NCI-H2196 treated with DMSO at 0.1 percent for 48 hours (cell line): ENCODE results near the gene EIF4G2.
"Not testable (repeated sequence)": the region's sequence is repeated elsewhere in the genome, so short reads cannot be mapped to it uniquely, and the experiment has no call there.

Source experiments
- DNase-seq: peaks from one replicate; lab custom pipeline; 2025; ENCODE audit not compliant: unreplicated experiment; lab: John Stamatoyannopoulos, UW

EIF4G2 gene

DNA sequence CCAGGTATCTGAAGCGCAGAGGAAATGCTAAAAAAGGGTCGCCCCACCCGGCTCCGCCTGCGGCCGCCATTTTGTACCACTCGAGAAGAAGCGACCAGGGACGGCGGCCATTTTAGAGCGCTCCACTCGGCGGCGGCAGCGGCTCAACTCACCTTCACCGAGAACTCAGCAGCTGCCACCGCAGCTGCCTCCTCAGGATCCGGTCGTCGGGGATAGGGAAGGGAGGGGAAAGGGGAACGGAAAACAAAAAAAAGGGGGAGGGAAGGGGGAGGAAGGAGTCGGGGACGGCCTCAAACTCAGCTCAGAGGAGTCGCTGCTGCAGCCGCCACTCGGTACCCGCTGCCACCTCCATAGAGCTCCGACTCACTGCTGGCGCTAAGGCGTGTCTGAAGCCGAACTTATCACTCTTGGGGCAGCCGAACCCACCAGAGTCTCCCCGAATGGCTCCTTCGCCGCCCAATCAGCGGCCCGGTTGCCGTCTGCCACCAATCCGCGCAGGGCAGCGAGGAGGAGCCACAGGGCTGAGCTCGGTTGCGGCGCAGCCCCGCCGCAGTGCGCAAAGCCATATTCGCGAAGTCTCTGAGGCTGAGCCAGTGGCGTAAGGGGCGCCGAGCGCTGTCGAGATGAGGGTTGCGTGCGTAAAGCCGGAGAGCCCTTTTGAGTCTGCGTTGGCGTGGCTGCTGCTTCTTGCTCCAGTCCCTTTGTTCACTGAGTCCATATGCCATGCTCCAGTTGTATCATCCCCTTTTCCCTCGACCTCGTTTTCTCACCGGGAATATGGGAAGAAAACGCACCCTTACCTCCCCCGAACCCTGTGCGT, at the start of gene EIF4G2:
TSS of gene EIF4G2 (minus strand) at position 374 of the 820 bp plus-strand sequence.
- DNase-seq, result peak; percentile 95

DNA sequence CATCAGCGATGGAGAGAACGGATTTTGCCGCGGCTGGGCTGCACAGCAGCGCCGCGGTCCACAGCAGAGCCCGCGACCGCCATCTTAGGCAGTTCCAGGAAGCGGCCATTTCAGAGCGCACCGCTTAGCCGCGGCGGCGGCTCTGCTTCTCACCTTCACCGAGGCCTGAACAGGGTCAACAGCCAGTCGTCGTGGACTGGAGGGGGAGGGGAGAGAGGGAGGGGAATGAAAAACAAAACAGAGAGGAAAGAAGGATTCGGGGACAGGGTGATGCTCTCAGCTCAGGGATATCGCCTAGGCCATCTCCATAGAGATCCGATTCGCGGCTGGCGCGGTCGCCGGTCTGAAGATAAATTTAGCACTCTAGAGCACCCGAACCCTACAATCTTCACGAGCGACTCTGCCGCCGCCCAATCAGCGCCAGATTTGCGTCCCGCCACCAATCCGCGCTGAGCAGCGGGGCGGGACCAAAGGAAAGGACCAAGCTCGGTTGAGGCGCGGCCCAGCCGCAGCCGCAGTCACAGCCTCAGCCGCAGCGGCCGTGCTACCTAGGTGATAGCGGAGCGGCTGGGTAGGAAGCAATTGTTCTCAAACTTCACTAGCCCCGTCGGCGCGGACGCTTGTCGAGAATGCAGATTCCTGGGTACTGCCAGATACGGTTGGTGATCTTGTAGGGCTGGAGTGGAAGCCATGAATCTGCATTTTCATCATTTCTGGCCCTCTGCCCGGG, 49.1 kb upstream of the EIF4G2 start, which contains the start of gene ZBED5:
TSS of gene ZBED5 (minus strand) at position 345 of the 730 bp plus-strand sequence. CDS start 3,108 bp downstream, outside the sequence.
- peak; percentile 94 for DNase-seq

DNA sequence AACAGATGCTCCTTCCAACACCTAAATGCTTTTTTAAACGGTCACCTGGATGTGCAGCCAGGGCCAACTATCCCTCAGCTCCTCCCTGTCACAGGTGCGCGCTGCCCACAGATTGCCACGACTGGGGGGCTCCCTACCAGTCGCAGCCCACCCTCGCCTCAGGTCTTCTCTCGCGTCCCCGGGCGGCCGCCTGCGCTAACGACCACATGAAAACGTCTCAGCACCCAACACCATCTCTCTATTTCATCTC, 48.7 kb upstream of the EIF4G2 start:
- DNase-seq, result no peak

DNA sequence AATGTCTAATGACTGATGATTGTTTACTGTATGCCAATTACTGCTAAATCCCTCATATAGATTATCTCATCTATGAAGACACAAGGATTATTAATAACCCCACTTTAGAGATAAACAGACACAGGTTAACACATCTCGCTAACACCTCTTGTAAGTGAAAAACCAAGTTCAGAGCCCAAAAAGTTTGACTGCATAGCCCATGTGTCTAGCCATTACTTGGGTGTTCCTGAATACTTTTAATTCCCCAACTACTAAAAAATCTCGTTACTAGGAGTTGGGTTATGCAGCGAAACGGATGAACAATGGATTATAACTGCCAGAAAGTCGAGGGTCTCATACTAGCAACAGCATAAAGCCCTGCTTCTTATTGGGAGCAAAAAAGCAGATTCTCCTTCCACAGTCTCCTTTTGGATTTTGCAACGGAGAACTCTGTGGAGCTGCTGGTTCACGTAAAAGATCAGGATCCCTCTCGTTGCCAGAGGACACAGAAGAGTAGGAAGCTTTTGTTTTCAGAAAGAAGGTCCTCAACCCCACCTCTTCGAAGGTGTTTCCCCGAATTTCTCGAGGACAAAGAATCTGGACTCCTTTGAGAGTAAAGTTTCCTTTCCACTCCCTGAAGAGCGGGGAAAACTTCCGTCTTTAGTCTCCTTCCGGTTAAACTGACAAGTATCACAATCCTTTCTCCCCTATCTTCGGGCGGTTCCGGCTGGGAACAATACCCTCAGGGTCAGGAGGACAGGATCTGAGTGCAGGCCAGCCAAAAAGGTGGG, 48.1 kb upstream of the EIF4G2 start:
- DNase-seq, result no peak

DNA sequence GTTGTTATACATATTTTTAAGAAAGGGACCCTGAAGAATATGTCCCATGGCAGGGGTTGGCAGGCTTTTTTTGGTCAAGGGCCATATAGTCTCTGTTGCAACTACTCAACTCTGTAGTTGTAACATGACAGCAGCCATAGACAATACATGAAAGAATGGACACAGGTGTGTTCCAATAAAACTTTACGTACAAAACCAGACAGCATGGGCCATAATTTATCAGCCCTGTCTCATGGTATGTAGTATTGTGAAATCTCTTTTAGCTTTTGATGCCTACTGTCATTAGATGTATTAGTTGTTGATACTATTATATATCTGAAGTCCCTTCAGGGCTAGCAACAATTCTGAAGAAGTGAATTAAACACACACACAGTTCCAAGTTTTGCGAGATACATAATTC, 46.6 kb upstream of the EIF4G2 start:
- no peak for DNase-seq

DNA sequence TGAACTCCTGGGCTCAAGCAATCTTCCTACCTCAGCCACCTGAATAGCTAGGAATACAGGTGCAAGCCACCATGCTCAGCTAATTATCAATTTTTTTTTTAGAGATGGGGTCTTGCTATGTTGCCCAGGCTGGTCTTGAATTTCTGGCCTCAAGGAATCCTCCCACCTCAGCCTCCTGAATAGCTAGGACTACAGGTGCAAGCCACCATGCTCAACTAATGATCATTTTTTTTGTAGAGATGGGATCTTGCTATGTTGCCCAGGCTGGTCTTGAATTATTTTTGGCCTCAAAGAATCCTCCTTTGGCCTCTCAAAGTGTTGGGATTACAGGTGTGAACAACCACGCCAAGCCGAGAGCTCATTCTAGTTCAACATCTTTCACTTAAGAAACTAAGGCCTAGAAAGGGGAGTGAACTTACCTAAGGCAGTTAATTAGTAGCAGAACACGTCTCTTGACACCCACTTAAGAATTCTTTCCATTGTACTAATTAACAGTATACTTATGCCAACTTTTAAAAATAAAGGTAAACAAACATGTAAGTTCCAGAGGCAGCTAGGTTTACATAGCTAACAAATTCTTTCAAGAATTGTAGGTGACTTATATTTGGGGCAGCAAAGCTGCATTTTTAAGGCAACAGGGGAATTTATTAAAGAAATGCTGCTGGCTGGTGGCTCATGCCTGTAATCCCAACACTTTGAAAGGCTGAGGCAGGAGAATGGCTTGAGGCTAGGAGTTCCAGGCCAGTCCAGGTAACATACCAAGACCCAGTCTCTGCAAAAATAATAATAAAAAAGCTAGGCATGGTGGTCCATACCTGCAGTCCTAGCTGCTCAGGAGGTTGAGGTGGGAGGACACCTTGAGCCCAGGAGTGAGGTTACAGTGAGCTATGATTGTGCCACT, 39.5 kb upstream of the EIF4G2 start:
- DNase-seq, result no peak

DNA sequence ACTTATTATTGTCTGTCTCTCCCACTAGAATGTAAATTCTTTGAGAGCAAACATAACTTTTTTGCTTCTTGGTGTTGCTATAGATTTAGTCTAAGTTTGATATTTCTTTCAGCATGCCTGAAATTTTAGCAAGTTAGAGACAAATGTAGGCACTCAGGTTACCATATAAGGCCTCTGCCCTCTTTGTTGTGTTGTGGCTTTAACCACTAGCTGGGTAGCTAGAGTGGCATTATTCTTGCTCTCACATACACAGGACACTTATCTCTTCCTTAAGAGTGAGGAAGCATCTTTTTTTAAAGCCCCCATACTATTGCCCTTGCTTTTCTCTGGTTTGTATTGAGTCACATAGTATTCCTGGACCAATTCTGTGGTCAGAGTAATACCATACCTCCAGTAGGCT, 37.9 kb upstream of the EIF4G2 start:
- DNase-seq, result no peak

DNA sequence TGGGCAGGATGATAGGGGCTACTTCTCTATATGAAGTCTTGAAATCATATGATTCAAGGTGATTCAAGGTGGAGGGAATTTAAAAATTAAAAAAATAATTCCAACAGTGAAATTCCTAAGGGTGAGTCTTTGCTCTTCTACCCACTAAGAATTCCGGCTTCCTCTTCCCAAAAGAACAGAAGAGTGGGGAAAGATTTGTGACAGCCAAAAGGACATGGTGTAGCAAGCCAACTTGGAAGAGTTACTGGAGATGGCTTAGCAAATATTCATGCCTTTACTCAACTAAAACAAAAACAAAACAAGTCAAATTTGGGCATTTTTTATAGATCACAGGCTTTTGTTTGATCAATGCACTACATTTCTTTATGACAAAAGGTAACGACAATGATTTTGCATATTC, 36.9 kb upstream of the EIF4G2 start:
- no peak for DNase-seq

DNA sequence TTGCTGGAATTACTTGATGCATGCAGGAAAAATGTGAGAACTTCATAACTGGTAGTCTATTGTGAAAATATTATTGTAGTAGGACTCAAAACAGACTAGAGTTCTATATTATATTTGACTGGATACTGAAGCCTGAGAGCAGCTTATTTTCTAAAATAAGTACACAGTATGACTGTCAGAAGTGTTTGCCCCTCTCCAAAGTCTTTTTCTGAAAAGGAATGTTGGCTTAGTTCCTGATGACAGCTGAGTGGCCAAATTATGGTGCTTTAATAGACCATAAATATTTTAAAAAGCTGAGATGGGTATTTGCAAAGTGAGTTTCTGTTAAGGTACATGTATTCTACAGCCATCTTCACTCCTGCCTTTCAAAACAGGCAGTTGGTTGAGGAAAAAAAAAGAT, 36.1 kb upstream of the EIF4G2 start:
- no peak for DNase-seq

DNA sequence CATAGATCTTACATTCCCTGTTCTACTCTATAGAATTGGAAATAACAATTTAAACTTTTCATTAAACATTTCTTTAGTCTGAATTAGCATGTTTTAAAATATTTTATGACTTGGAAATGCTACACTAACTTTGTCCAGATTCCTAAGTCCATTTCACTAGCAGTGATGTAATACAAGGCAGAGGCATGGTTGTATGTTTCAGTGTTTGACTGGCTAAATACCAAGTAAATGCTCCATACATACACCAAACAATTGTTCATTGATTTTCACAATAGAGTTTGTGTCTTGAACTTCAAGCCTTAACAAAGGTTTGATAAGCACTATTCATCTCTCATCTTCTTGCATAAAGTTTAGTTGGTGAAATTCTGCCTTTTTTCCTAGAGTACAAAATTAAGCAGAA, 35.6 kb upstream of the EIF4G2 start:
- no peak for DNase-seq

DNA sequence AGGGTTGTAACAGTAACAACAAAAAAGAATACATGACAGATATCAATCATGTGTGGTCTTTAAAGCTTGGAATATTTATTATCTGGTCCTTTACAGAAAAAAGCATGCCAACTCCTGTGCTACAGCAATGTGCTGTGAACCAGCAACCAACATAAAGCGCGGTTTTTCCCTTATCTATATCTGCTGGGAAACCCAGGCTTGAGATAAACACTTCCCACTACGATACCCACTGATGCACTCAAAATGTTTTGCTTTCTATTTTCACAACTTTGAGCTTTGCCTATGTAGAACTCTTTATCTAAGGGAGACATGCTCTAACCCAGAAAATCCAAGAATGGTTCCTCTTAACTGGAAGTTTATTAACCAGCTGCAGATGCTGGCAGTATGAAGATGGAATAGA, 30.2 kb upstream of the EIF4G2 start:
- no peak for DNase-seq

DNA sequence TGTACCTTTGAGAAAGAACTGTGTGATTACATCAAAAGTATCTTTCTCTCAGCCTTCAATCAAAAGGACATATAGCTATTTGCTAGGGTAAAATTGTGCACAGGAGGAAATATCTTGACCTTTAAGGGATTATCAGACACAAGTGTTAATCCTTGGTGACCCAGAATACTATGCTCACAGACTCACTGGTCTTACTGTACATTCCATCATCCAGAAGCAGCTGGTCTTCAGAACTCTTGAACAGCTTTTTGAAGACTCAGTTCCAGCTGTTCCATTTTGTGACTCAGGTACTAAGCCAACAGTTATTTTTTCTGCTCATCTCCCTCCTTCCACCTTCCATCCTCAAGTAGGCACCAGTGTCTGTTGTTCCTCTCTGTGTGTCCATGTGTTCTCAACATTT, 29.4 kb upstream of the EIF4G2 start:
- DNase-seq, result no peak

DNA sequence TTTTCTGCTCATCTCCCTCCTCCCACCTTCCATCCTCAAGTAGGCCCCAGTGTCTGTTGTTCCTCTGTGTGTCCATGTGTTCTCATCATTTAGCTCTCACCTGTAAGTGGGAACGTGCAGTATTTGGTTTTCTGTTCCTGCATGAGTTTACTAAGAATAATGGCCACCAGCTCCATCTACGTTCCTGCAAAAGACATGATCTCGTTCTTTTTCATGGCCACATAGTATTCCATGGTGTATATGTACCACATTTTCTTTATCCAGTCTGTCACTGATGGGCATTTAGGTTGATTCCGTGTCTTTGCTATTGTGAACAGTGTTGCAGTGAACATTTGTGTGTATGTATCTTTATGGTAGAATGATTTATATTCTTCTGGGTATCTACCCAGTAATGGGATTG, 28.2 kb upstream of the EIF4G2 start:
- not testable (repeated sequence) for DNase-seq

DNA sequence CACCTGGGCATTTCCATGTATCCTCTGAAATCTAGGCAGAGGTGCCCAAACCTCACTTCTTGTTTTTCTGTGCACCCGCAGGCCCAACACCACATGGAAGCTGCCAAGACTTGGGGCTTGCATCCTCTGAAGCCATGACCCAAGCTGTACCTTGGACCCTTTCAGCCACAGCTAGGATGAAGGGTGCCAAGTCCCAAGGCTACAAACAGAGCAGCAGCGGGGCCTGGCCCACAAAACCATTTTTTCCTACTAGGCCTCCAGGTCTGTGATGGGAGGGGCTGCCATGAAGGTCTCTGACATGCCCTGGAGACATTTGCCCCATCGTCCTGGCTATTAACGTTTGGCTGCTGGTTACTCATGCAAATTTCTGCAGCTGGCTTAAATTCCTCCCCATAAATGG, 20.4 kb upstream of the EIF4G2 start:
- DNase-seq, result no peak

DNA sequence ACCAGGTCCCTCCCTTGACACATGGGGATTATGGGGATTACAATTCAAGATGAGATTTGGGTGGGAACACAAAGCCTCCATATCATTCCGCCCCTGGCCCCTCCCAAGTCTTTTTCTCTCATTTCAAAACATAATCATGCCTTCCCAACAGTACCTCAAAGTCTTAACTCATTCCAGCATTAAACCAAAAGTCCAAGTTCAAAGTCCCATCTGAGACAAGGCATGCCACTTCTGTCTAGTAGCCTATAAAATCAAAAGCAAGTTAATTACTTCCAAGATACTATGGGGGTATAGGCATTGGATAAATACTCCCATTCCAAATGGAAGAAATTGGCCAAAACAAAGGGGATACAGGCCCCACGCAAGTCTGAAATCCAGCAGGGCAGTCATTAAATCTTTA, 19.7 kb upstream of the EIF4G2 start:
- no peak for DNase-seq

DNA sequence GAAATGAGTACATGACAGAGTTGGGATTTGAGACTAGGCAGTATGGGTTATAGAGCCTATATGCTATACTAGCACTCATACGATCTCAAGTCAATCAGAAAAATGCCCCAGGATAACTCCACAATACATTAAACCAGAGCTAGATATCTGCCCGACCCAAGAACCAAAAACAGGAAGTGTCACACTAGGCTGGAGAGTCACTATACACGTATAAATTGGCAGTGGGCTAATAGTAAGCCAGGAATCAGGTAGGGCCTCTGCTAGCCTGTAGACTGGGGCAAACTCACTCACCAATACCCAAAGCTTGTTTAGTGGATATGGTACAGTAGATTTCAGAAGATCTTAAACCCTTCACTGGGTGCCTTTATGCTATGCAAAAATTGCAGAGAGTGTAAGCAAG, 16.2 kb upstream of the EIF4G2 start:
- no peak for DNase-seq

DNA sequence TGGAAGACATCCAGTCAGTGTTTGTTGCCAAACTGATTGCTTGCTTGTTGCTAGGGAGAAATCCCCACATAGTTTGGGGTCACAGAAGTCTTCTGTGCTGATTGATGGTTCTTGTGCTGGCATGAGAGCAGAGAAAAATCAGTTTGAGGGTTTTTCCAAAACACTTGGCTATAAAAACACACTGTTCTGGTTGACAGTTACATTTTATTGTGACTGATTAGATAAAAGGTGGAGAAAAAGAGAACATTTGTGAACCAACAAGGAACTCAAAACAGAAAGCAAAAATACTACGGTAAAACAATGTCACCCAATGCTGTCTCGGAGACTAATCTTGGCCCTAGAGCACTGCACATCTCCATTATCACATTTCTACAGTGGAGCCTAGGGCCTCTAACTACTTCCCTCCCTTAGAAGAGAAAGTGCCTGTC, 14.4 kb upstream of the EIF4G2 start:
- no peak for DNase-seq

DNA sequence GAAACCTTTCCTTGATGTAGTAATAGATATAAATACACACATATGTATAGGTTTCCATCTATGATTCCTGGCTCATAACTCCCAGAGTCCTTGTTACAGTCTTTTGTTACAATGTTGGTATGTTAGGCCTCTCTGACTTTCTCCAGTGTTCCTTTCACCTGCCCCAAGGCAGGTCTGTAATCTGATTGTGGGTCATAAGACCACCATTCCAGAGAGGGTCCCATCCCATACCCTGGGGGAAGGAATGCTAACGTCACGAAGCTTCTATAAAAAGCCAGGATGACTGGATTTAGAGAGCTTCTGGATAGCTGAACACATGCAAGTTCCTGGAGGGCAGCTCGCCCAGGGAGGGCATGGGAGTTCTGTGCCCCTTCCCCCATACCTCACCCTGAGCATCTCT, 13.8 kb upstream of the EIF4G2 start:
- not testable (repeated sequence) for DNase-seq

DNA sequence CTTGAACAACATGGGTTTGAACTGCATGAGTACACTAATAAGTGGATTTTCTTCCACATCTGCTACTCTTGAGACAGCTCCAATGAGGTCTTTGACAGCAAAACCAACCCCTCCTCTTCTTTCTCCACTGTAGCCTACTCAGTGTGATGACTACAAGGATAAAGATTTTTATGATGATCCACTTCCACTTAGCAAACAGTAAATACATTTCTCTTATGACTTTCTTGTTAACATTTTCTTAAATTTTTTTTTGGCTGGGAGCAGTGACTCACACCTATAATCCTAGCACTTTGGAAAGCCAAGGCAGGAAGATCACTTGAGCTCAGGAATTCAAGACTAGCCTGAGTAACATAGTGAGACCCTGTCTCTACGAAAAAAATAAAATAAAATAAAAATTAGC, 9.9 kb upstream of the EIF4G2 start:
- no peak for DNase-seq

DNA sequence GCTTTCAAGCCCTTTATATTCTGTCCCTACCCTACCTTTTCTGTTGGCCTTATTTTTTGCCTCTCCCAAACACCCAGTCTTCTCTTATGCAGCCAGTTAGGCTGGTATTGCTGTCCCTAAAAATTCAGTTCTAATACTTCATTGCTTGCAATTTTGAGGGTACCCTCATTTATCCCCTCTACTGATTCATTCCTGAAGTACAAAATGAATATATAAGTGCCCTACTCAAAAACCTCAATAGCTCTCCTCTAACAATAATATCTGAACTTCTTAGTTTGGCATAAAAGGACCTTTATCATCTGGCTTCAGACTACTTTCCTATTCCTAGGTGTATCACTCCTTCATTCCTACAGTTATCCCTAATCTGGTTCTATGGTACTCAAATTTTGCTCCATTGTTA, 5.2 kb upstream of the EIF4G2 start:
- no peak for DNase-seq
